ENCODE measurements around the gene NRIP3.

- no peak for TF ChIP-seq CTCF (IDR thresholded peaks at IDR 0.05; ENCODE audit: low read length)
- TF ChIP-seq EZH2 (IDR thresholded peaks at IDR 0.05; ENCODE audit: borderline replicate concordance, low read length): no peak
Measured at GRCh38 chr11:9040410-9040809, 36.6 kb upstream of the NRIP3 start.
